BLaER1 treated with 17β-estradiol and CSF1 and Interleukin-3, amounts not matched to agents 10 nM and 100 nM (cell line): ENCODE data around the gene MAP3K3.

Experiments
- H3K27ac ChIP-seq, 11 experiments: shearing (Covaris generic); formaldehyde crosslinking; 2 replicates each; pipeline ENCODE4 v1.8.1; 2022
- H3K27me3 ChIP-seq, 11 experiments: shearing (Covaris generic); formaldehyde crosslinking; 2 replicates each; pipeline ENCODE4 v1.8.1; 2022
- H3K36me3 ChIP-seq, 11 experiments: shearing (Covaris generic); formaldehyde crosslinking; 2 replicates each; pipeline ENCODE4 v1.8.1; 2022
- H3K4me1 ChIP-seq, 10 experiments: shearing (Covaris generic); formaldehyde crosslinking; 2 replicates each; pipeline ENCODE4 v1.8.1; 2022
- H3K4me2 ChIP-seq, 11 experiments: shearing (Covaris generic); formaldehyde crosslinking; 2 replicates each; pipeline ENCODE4 v1.8.1; 2022
- H3K4me3 ChIP-seq, 10 experiments: shearing (Covaris generic); formaldehyde crosslinking; 2 replicates each; pipeline ENCODE4 v1.8.1; 2022
- H3K9ac ChIP-seq, 11 experiments: shearing (Covaris generic); formaldehyde crosslinking; 2 replicates each; pipeline ENCODE4 v1.8.1; 2022
- H3K9me3 ChIP-seq, 11 experiments: shearing (Covaris generic); formaldehyde crosslinking; replicated peaks in 1 of 11; 2 replicates each; pipeline ENCODE4 v1.8.1; 2022
- H4K20me1 ChIP-seq, 11 experiments: shearing (Covaris generic); formaldehyde crosslinking; 2 replicates each; pipeline ENCODE4 v1.8.1; 2022
- Cebpa-rat ChIP-seq, 11 experiments: shearing (Covaris generic); IDR thresholded peaks; 2 replicates each; pipeline ENCODE4 v1.8.1; 2022

MAP3K3 gene

DNA sequence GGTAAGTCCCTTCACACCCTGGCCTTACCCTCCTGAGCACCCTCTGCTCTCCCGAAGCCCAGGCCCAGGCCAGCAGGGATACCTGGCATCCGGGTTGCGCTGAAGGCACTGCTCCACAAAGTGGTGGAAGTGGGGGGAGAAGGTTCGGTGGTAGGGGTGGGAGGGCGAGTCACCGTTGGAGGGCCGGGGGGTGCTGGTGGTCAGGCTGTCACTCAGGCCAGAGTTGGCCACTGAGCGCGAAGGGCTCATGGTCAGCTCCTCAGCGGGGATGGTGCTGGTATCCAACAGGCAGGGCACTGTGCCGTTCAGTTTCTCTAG, 82.0 kb downstream of the MAP3K3 start:
- peaks cover 51 to 67% (median 60%) of the 10 kb centered on the region in 11 experiments for H3K36me3 ChIP-seq
- peak overlapping the region in 4 of 11 experiments; percentile 99 to 100 (median 100); a peak in 5 of 22 replicates for H3K27ac ChIP-seq
- H3K4me3 ChIP-seq: 0 out of 20 replicates have a peak overlapping the region, but pooled peaks of 2 of the 10 experiments have one; percentile 12 to 96
- H3K4me2 ChIP-seq: peak overlapping the region; percentile 89 to 99 (median 96); a peak in 19 of 22 replicates
- peaks cover 0 to 54% (median 40%) of the 10 kb centered on the region in 11 experiments; a peak in 19 of 22 replicates for H4K20me1 ChIP-seq
- H3K4me1 ChIP-seq: peaks cover 64 to 70% (median 67%) of the 10 kb centered on the region in 10 experiments
- H3K27me3 ChIP-seq: no peaks in the 10 kb centered on the region
- no peak for TF ChIP-seq Cebpa-rat (IDR thresholded peaks at IDR 0.05)
- H3K9ac ChIP-seq: peak overlapping the region in 10 of 11 experiments; percentile 4 to 99 (median 80); a peak in 11 of 22 replicates
- no peaks in the 10 kb centered on the region for H3K9me3 ChIP-seq

DNA sequence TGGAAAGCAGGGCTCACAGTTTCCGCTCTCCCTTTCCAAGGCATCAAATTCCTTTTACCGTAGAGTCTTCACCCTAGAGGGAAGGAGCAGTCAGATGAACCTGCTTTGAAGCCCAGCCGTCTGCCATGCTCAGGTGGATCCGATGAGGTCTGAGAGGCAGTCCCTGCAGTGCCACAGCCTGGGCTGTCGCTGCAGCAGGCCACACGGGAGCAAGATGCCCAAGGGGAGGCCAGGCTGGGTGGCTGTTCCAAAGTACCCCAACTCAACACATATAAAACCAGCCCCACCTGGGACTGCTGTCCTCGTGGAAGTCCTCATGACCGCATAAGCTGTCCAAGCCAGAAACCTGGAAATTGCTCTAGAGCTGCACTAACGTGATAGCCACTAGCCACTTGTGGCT, 82.6 kb downstream of the MAP3K3 start:
- no peak overlapping the region for H3K4me3 ChIP-seq
- no peak for TF ChIP-seq Cebpa-rat (IDR thresholded peaks at IDR 0.05)
- peaks cover 64 to 70% (median 67%) of the 10 kb centered on the region in 10 experiments for H3K4me1 ChIP-seq
- peak overlapping the region in 3 of 11 experiments; percentile 18 to 30 (median 25); a peak in 3 of 22 replicates for H3K9ac ChIP-seq
- 0 out of 22 replicates have a peak overlapping the region, but pooled peaks of 2 of the 11 experiments have one; percentile 24 to 43 for H3K27ac ChIP-seq
- no peaks in the 10 kb centered on the region for H3K27me3 ChIP-seq
- H3K9me3 ChIP-seq: no peaks in the 10 kb centered on the region
- H3K4me2 ChIP-seq: peak overlapping the region in 8 of 11 experiments; percentile 31 to 81 (median 52); a peak in 8 of 22 replicates
- peaks cover 57 to 73% (median 67%) of the 10 kb centered on the region in 11 experiments for H3K36me3 ChIP-seq
- peaks cover 0 to 54% (median 40%) of the 10 kb centered on the region in 11 experiments; a peak in 19 of 22 replicates for H4K20me1 ChIP-seq

DNA sequence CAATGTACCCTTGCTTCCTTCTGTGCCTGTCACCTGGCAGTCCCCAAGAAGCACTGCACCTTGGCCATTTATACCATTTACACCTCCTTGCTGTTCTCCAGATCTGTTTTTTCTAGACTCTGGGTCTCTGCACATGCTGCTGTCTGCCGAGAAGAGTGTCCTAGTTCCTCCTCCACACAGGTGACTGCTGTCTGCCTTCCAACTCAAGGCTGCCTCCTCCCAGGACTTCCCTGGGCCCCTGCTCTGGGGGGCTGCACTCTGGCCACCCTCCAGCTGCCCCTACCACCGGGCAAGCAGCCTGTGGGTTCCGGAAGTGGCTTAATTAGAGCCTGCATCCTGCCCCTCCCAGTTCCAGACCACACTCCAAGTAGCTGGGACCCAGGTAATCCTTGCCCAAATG, 83.4 kb downstream of the MAP3K3 start:
- H3K4me1 ChIP-seq: peaks cover 60 to 66% (median 63%) of the 10 kb centered on the region in 10 experiments
- H3K9me3 ChIP-seq: no peaks in the 10 kb centered on the region
- peak overlapping the region in 6 of 11 experiments; percentile 11 to 36 (median 22); a peak in 3 of 22 replicates for H3K9ac ChIP-seq
- H4K20me1 ChIP-seq: peaks cover 0 to 54% (median 40%) of the 10 kb centered on the region in 11 experiments; a peak in 19 of 22 replicates
- peak overlapping the region; percentile 31 to 87 (median 65); a peak in 20 of 22 replicates for H3K4me2 ChIP-seq
- H3K27me3 ChIP-seq: no peaks in the 10 kb centered on the region
- peaks cover 65 to 81% (median 75%) of the 10 kb centered on the region in 11 experiments for H3K36me3 ChIP-seq
- TF ChIP-seq Cebpa-rat (IDR thresholded peaks at IDR 0.05): no peak
- H3K27ac ChIP-seq: peak overlapping the region in 4 of 11 experiments; percentile 17 to 43 (median 28); a peak in 3 of 22 replicates
- peak overlapping the region in 2 of 10 experiments; percentile 15 to 34; a peak in 2 of 20 replicates for H3K4me3 ChIP-seq

DNA sequence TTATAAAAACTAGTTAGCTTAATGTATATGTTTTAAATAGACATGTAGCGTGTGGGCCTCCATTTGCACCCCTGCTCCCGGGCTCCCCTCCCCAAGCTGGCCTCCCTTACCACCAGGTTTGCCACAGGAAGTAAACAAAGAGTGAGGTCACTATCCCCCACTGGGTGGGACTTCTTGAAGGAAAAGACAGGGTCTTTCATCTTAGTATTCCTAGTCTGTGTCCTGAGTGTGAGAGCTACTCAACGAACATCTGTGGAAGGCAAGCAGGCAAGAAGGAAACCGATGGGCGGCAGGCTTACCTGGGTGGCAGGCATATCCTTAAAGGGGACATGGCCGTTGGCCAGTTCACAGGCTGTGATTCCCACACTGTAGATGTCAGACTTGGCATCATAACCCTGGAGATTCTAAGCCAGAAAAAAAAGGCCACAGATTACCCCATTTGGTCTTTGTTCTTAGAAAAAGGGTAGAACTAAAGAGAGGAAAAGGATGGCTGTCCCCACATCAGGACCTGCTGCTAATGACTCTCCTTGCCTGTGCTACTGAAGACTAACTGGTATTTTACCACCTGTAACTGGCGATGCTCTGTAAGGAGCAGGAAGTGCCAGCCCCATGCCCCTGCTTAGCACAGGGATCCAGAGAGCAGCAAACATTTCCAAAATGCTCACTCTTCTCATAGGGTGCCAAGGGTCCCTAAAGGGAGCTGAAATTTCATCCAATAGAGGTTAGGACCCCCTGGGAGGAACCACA, 84.3 kb downstream of the MAP3K3 start:
- no peak for TF ChIP-seq Cebpa-rat (IDR thresholded peaks at IDR 0.05)
- Histone ChIP-seq H4K20me1 (peaks cover 0 to 54% (median 40%) of the 10 kb centered on the region in 11 experiments; a peak in 19 of 22 replicates), H3K4me3 (no peak overlapping the region), H3K27ac (peak overlapping the region in 3 of 11 experiments; percentile 19 to 43 (median 23); a peak in 4 of 22 replicates), H3K9ac (peak overlapping the region in 3 of 11 experiments; percentile 25 to 57 (median 41); a peak in 2 of 22 replicates), H3K4me2 (peak overlapping the region; percentile 35 to 87 (median 65)), H3K27me3 (no peaks in the 10 kb centered on the region), H3K4me1 (peaks cover 51 to 57% (median 54%) of the 10 kb centered on the region in 10 experiments), H3K9me3 (no peaks in the 10 kb centered on the region), H3K36me3 (peaks cover 74 to 90% (median 83%) of the 10 kb centered on the region in 11 experiments)

DNA sequence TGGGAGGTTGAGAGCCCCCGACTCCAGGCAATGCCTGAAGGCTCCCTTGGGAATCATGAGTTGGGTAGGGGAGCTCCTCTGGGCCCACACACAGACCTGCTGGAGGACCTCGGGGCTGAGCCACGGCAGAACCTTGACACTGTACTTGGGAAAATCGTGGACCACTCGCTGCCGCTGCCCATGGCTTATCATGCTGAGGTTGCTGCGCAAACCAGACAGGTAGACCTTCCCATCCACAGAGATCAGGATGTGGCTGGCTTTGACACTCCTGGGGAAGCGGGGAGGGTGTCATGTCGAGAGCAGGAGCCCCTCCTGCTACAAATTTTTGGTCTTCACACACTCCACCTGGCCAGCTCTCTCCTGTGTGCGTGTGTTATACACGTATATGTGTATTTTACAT, 84.9 kb downstream of the MAP3K3 start:
- Histone ChIP-seq H3K4me3 (no peak overlapping the region), H3K9ac (no peak overlapping the region), H4K20me1 (peaks cover 0 to 53% (median 39%) of the 10 kb centered on the region in 11 experiments; a peak in 19 of 22 replicates), H3K9me3 (no peaks in the 10 kb centered on the region), H3K27ac (peak overlapping the region in 2 of 11 experiments; percentile 19 to 23; a peak in 1 of 22 replicates), H3K4me1 (peaks cover 46 to 53% (median 49%) of the 10 kb centered on the region in 10 experiments), H3K36me3 (peaks cover 80 to 96% (median 90%) of the 10 kb centered on the region in 11 experiments), H3K4me2 (peak overlapping the region in 10 of 11 experiments; percentile 48 to 87 (median 66); a peak in 13 of 22 replicates), H3K27me3 (no peaks in the 10 kb centered on the region)
- TF ChIP-seq Cebpa-rat (IDR thresholded peaks at IDR 0.05): no peak

DNA sequence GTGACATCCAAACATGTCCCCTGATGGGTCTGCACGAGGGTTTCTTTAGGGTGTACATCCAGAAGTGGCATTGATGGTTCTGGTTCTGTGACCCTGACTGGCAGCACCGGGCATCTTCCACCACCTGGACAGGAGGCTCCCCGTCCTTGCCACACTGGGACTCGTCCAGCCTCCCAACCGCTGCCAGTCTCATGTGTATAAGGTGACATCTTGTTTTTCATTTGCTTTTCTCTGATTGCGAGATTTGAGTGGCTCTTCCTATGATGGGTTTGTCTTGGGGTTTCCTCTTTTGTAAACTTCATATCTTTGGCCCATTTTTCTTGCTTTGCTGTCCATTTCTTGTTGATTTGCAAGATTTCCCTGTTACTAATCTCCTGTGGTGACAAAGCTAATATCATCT, 86.9 kb downstream of the MAP3K3 start:
- no peak overlapping the region for H3K4me2 ChIP-seq
- peaks cover 84 to 99% (median 91%) of the 10 kb centered on the region in 11 experiments for H3K36me3 ChIP-seq
- H3K9me3 ChIP-seq: no peaks in the 10 kb centered on the region
- no peaks in the 10 kb centered on the region for H3K27me3 ChIP-seq
- peaks cover 28 to 44% (median 37%) of the 10 kb centered on the region in 10 experiments for H3K4me1 ChIP-seq
- peaks cover 0 to 33% (median 25%) of the 10 kb centered on the region in 11 experiments; a peak in 18 of 22 replicates for H4K20me1 ChIP-seq
- H3K4me3 ChIP-seq: no peak overlapping the region
- no peak overlapping the region for H3K27ac ChIP-seq
- no peak overlapping the region for H3K9ac ChIP-seq
- TF ChIP-seq Cebpa-rat (IDR thresholded peaks at IDR 0.05): no peak

DNA sequence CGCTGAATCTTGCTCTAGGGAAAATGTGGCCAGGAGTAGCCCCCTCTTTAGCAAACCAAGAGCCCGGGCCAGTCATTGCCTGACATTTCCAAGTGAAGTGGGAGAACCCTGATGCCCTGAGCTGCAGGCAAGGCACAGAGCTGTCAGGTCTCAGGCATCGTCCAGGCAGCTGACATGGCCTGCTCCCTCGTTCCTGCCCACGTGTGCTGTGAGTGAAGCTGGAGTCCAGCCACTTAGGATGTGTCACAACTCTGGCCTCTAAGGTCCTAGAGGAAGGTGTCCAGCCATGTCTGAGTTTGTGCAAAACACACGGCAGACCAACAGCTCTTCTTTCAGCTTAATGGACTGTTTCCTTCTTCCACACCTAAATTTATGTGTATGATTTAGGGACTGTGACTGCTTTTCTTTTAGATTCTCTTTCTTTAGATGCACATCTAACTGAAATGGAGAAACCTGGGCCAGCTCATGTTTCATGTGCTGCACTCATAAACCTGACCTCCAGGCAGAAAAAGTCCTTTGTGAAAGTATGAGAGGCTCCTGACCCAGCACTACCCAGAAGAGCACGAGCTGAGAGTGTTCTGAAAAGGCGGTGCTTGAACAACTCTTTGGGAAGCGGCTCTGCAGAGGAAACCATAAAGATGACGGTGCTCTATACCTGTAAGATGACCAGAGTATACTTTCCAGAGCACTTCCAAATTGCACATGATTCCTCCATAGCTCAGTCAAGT, 92.5 kb downstream of the MAP3K3 start:
- peaks cover 80 to 99% (median 91%) of the 10 kb centered on the region in 11 experiments for H3K36me3 ChIP-seq
- no peaks in the 10 kb centered on the region for H3K9me3 ChIP-seq
- H3K27ac ChIP-seq: no peak overlapping the region
- no peak overlapping the region for H3K4me3 ChIP-seq
- H3K4me2 ChIP-seq: peak overlapping the region in 1 of 11 experiments; percentile 52; a peak in 1 of 22 replicates
- peaks cover 0 to 4% (median 0%) of the 10 kb centered on the region in 11 experiments; a peak in 5 of 22 replicates for H4K20me1 ChIP-seq
- H3K27me3 ChIP-seq: no peaks in the 10 kb centered on the region
- no peak for TF ChIP-seq Cebpa-rat (IDR thresholded peaks at IDR 0.05)
- peaks cover 0 to 16% (median 9%) of the 10 kb centered on the region in 10 experiments; a peak in 12 of 20 replicates for H3K4me1 ChIP-seq
- H3K9ac ChIP-seq: peak overlapping the region in 1 of 11 experiments; percentile 11; a peak in 1 of 22 replicates

DNA sequence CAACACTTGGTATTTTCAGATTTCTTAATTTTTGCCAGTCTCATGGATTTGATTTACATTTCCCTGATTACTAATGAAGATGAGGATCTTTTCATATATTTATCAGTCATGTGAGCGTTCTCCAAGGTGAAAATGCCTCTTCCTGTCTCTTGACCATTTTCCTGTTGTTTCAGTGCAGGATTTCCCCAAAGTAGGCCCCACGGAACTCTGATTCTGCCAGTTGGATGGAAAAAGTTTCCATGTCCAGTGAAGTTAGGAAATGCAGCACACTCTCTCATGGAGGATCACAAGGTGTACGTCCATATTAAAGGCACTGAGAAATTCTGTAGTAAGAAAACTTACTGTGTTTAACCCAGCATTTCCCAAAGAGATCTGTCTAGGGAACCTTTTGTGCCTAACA, 94.2 kb downstream of the MAP3K3 start:
- no peak for TF ChIP-seq Cebpa-rat (IDR thresholded peaks at IDR 0.05)
- no peaks in the 10 kb centered on the region for H3K27me3 ChIP-seq
- no peak overlapping the region for H3K4me3 ChIP-seq
- no peaks in the 10 kb centered on the region for H3K9me3 ChIP-seq
- peaks cover 69 to 99% (median 88%) of the 10 kb centered on the region in 11 experiments for H3K36me3 ChIP-seq
- no peak overlapping the region for H3K27ac ChIP-seq
- H4K20me1 ChIP-seq: no peaks in the 10 kb centered on the region; a peak in 1 of 22 replicates
- H3K9ac ChIP-seq: no peak overlapping the region
- H3K4me1 ChIP-seq: peaks cover 0 to 16% (median 9%) of the 10 kb centered on the region in 10 experiments; a peak in 12 of 20 replicates
- H3K4me2 ChIP-seq: no peak overlapping the region
